ENCODE measurements around the gene ZBED1. TPM values are rescaled to one million over a fixed set of nuclear protein-coding genes. Genes with fewer than 3 reads are reported as not detected.
A peak's percentile ranks its signal among the peaks of the same experiment; 100 is the strongest.

The ZBED1 gene
- total RNA-seq, 2 experiments from 2014 or later, result 15.8 to 16.1 TPM

- no peak overlapping the region for H3K27ac ChIP-seq (ENCODE audit: low read depth in 1 of 2, low read length in 2 of 2)
- Mint-ChIP-seq H3K36me3 (ENCODE audit: low read depth) (peaks cover 2% of the 10 kb centered on the region), H3K4me3 (peak overlapping the region; percentile 88), H3K4me1 (ENCODE audit: low read depth) (peaks cover 16% of the 10 kb centered on the region), H3K9me3 (no peaks in the 10 kb centered on the region), H3K27ac (peak overlapping the region; percentile 84), H3K27me3 (no peaks in the 10 kb centered on the region)
- DNase-seq, result no peak
- intact Hi-C loops (cut with DNase I, micrococcal nuclease), result loop anchor here in 1 of 2 experiments (10.0 kb wide), 1 partner anchor 839 kb away; no protein-coding TSS in a partner anchor
- no peak for ATAC-seq (ENCODE audit: poor library complexity)
- H3K4me3 ChIP-seq (ENCODE audit: low read length), result no peak overlapping the region
- H3K27me3 ChIP-seq (ENCODE audit: control insufficient read depth in 1 of 2, insufficient read depth in 2 of 2, low read length in 2 of 2), result no peaks in the 10 kb centered on the region
- H3K4me1 ChIP-seq (ENCODE audit: insufficient read depth, low read length), result peaks cover 24% of the 10 kb centered on the region
- ChIA-PET POLR2A (no interaction called here), CTCF (no interaction called here)
- H3K9me3 ChIP-seq (ENCODE audit: control insufficient read depth in 1 of 2, insufficient read depth in 1 of 2, low read length in 2 of 2), result no peaks in the 10 kb centered on the region
- no peaks in the 10 kb centered on the region for H3K36me3 ChIP-seq (ENCODE audit: insufficient read depth, low read length)
- TF ChIP-seq CTCF (IDR thresholded peaks at IDR 0.05), result no peak
Observed at GRCh38 chrX:2503591-2504500, 3.1 kb upstream of the ZBED1 start.

DNA sequence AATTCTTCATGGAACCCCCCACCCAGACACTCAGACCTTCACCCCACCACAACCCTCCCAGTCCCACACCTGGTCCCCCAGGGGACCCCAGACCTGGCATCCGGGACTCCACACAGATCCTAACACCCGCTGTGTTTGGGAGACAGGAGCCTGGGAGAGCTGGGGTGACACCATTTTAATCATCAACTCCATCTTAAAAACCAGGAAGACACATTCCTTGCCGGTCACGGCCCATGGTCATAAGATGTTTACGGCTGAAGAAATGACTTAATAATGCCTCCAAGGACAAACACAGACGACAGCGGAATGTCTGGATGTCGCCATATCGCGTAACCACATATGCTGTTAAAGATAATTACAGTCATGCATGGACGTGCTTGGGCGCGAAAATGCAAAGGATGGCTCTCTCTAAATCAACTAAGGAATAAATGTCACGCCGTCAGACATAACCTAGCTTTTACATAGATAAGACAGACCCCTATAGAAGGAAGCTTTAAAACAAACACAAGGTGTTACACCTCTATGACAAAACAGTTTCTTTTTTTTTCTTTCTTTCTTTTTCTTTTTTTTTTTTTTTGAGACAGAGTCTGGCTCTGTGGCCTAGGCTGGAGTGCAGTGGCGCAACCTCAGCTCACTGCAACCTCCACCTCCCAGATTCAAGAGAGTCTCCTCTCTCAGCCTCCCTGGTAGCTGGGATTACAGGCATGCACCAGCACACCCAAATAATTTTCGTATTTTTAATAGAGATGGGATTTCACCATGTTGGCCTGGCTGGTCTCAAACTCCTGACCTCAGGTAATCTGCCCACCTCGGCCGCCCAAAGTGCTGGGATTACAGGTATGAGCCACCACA, 2.1 kb upstream of the ZBED1 start:
- DNase-seq (peak in 2 of 14 experiments; percentile 30 to 37), ATAC-seq (ENCODE audit: poor library complexity) (no peak)
- Mint-ChIP-seq H3K27ac (peak overlapping the region; percentile 84), H3K27me3 (no peaks in the 10 kb centered on the region), H3K4me3 (peak overlapping the region; percentile 88), H3K9me3 (no peaks in the 10 kb centered on the region), H3K4me1 (ENCODE audit: low read depth) (peaks cover 25% of the 10 kb centered on the region), H3K36me3 (ENCODE audit: low read depth) (peaks cover 12% of the 10 kb centered on the region)
- no peaks in the 10 kb centered on the region for H3K36me3 ChIP-seq (ENCODE audit: insufficient read depth, low read length)
- TF ChIP-seq CTCF (IDR thresholded peaks at IDR 0.05), result no peak
- ChIA-PET POLR2A (no interaction called here), CTCF (no interaction called here)
- no peak overlapping the region for H3K27ac ChIP-seq (ENCODE audit: low read depth in 1 of 2, low read length in 2 of 2)
- H3K9me3 ChIP-seq (ENCODE audit: control insufficient read depth in 1 of 2, insufficient read depth in 1 of 2, low read length in 2 of 2), result no peaks in the 10 kb centered on the region
- intact Hi-C loops (cut with DNase I, micrococcal nuclease), result loop anchor here in 1 of 2 experiments (1.0 to 10.0 kb wide), 2 partner anchors 105 to 838 kb away; no protein-coding TSS in a partner anchor
- H3K27me3 ChIP-seq (ENCODE audit: control insufficient read depth in 1 of 2, insufficient read depth in 2 of 2, low read length in 2 of 2), result no peaks in the 10 kb centered on the region
- H3K4me3 ChIP-seq (ENCODE audit: low read length), result no peak overlapping the region
- peaks cover 32% of the 10 kb centered on the region for H3K4me1 ChIP-seq (ENCODE audit: insufficient read depth, low read length)

- ATAC-seq (ENCODE audit: poor library complexity) (no peak), DNase-seq (no peak)
- ChIA-PET CTCF (no interaction called here), POLR2A (no interaction called here)
- Histone ChIP-seq H3K36me3 (ENCODE audit: insufficient read depth, low read length) (no peaks in the 10 kb centered on the region), H3K9me3 (ENCODE audit: control insufficient read depth in 1 of 2, insufficient read depth in 1 of 2, low read length in 2 of 2) (no peaks in the 10 kb centered on the region), H3K27me3 (ENCODE audit: control insufficient read depth in 1 of 2, insufficient read depth in 2 of 2, low read length in 2 of 2) (no peaks in the 10 kb centered on the region), H3K4me1 (ENCODE audit: insufficient read depth, low read length) (peaks cover 32% of the 10 kb centered on the region), H3K4me3 (ENCODE audit: low read length) (no peak overlapping the region), H3K27ac (ENCODE audit: low read depth in 1 of 2, low read length in 2 of 2) (no peak overlapping the region)
- Mint-ChIP-seq H3K27me3 (no peaks in the 10 kb centered on the region), H3K36me3 (ENCODE audit: low read depth) (peaks cover 17% of the 10 kb centered on the region), H3K27ac (peak overlapping the region; percentile 84), H3K9me3 (no peaks in the 10 kb centered on the region), H3K4me1 (ENCODE audit: low read depth) (peaks cover 31% of the 10 kb centered on the region), H3K4me3 (peak overlapping the region; percentile 88)
- no peak for TF ChIP-seq CTCF (IDR thresholded peaks at IDR 0.05)
- intact Hi-C loops (cut with DNase I, micrococcal nuclease), result loop anchor here in 1 of 2 experiments (1.0 to 10.0 kb wide), 2 partner anchors 106 to 837 kb away; no protein-coding TSS in a partner anchor
Observed at GRCh38 chrX:2502120-2502667, 1.4 kb upstream of the ZBED1 start.
